Measurements from ENCODE around the gene MYO1B. TPM values are rescaled to one million over a fixed set of nuclear protein-coding genes. Genes with fewer than 3 reads are reported as not detected.

The MYO1B gene
- total and polyA plus RNA-seq, 4 donors = 14.1 to 86.4 (median 56.3) TPM

DNA sequence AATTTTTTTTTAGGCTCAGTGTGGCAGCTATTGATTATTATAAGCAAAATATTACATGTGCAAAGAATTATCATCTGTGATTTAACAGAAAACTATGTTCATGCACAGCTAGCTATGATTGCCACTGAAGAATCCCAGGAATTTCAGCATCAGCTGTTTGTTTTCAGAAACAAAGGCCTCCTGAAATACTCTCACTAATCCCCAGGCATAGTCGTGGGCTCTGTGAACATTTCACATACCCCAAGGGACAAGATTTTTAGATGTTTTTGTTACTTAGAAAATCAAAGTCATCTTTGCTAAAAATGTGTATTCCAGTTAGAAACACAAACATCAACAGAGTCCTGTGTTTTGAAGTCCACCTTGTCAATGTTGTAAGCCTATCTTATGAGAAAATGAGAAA is 156.1 kb downstream of the MYO1B start:
- intact Hi-C loops (cut with DNase I) = no loop called here
- Histone ChIP-seq H3K27ac (ENCODE audit: low read depth in 1 of 2, low read length in 2 of 2) (no peak overlapping the region), H3K4me1 (ENCODE audit: control insufficient read depth in 1 of 2, insufficient read depth in 2 of 2, low read length in 2 of 2) (no peaks in the 10 kb centered on the region), H3K27me3 (ENCODE audit: control insufficient read depth in 1 of 2, insufficient read depth in 2 of 2, low read length in 1 of 2) (no peaks in the 10 kb centered on the region), H3K36me3 (ENCODE audit: control insufficient read depth in 1 of 2, insufficient read depth in 2 of 2, low read length in 1 of 2) (peaks cover 2 to 4% of the 10 kb centered on the region in 2 donors), H3K4me3 (ENCODE audit: low read length in 2 of 2) (no peak overlapping the region), H3K9me3 (ENCODE audit: control insufficient read depth, low read length) (no peaks in the 10 kb centered on the region)
- no peak for ATAC-seq (ENCODE audit: low FRiP score)
- WGBS, 2 donors = 3 to 5% methylated on average over 1 of the region's 1 CpG
- DNase-seq = no peak

DNA sequence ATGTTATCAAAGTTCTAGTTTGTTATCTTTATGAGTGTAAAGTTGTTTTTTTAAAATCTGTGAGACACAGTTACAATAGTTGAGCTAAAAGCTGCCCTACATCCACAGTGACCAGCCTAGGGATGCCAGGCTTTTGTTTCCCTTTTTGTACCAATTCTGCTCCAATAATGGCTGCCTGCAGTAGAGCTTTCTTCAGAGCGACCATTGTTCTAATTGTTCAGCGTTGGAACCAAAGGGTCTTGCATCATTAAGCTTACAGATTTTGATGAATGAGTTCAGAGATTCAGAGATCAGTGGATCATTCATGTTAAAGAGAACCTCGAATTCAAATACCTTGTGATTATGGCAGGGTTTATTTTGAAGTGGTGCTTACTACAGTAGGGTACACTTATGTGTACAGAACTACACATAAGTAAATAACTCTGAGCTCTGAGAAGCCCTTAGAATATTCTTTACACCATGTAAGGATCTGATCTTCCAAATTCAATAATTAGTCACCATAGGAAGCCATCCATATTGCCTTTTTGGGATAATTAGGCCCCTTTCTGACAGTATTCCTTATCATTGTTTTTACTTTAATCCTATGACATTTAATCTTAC is 157.9 kb downstream of the MYO1B start:
- H3K36me3 ChIP-seq (ENCODE audit: control insufficient read depth in 1 of 2, insufficient read depth in 2 of 2, low read length in 1 of 2) = peaks cover 0 to 2% of the 10 kb centered on the region in 2 donors
- H3K9me3 ChIP-seq (ENCODE audit: control insufficient read depth, low read length) = no peaks in the 10 kb centered on the region
- ATAC-seq (ENCODE audit: low FRiP score) = no peak
- H3K27ac ChIP-seq (ENCODE audit: low read depth in 1 of 2, low read length in 2 of 2) = no peak overlapping the region
- WGBS, 2 donors = 89 to 92% methylated on average over 3 of the region's 3 CpGs
- no peaks in the 10 kb centered on the region for H3K4me1 ChIP-seq (ENCODE audit: control insufficient read depth in 1 of 2, insufficient read depth in 2 of 2, low read length in 2 of 2)
- no peaks in the 10 kb centered on the region for H3K27me3 ChIP-seq (ENCODE audit: control insufficient read depth in 1 of 2, insufficient read depth in 2 of 2, low read length in 1 of 2)
- intact Hi-C loops (cut with DNase I) = no loop called here
- no peak overlapping the region for H3K4me3 ChIP-seq (ENCODE audit: low read length in 2 of 2)
- DNase-seq = no peak

DNA sequence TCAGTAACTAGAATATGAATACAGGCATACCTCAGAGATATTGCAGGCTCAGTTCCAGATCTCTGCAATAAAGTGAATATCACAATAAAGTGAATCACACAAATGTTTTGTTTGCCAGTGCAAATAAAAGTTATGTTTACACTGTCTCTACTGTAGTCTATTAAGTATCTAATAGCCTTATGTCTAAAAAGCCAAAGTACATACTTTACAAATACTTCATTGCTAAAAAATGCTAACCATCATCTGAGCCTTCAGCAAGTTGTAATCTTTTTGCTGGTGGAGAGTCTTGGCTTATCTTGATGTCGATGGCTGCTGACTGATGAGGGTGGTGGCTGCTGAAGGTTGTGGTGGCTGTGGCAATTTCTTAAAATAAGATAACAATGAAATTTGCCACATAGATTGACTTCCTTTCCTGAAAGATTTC is 159.4 kb downstream of the MYO1B start:
- WGBS, 2 donors = 1 to 3% methylated on average over 1 of the region's 1 CpG
- H3K4me3 ChIP-seq (ENCODE audit: low read length in 2 of 2) = no peak overlapping the region
- H3K27me3 ChIP-seq (ENCODE audit: control insufficient read depth in 1 of 2, insufficient read depth in 2 of 2, low read length in 1 of 2) = no peaks in the 10 kb centered on the region
- H3K36me3 ChIP-seq (ENCODE audit: control insufficient read depth in 1 of 2, insufficient read depth in 2 of 2, low read length in 1 of 2) = peaks cover 0 to 2% of the 10 kb centered on the region in 2 donors
- no peak for DNase-seq
- H3K9me3 ChIP-seq (ENCODE audit: control insufficient read depth, low read length) = no peaks in the 10 kb centered on the region
- intact Hi-C loops (cut with DNase I) = no loop called here
- no peak overlapping the region for H3K27ac ChIP-seq (ENCODE audit: low read depth in 1 of 2, low read length in 2 of 2)
- H3K4me1 ChIP-seq (ENCODE audit: control insufficient read depth in 1 of 2, insufficient read depth in 2 of 2, low read length in 2 of 2) = no peaks in the 10 kb centered on the region
- no peak for ATAC-seq (ENCODE audit: low FRiP score)

- Histone ChIP-seq H3K36me3 (ENCODE audit: control insufficient read depth in 1 of 2, insufficient read depth in 2 of 2, low read length in 1 of 2) (peaks cover 2 to 3% of the 10 kb centered on the region in 2 donors), H3K9me3 (ENCODE audit: control insufficient read depth, low read length) (no peaks in the 10 kb centered on the region), H3K4me1 (ENCODE audit: control insufficient read depth in 1 of 2, insufficient read depth in 2 of 2, low read length in 2 of 2) (peaks cover 0 to 4% of the 10 kb centered on the region in 2 donors), H3K27ac (ENCODE audit: low read depth in 1 of 2, low read length in 2 of 2) (no peak overlapping the region), H3K4me3 (ENCODE audit: low read length in 2 of 2) (no peak overlapping the region), H3K27me3 (ENCODE audit: control insufficient read depth in 1 of 2, insufficient read depth in 2 of 2, low read length in 1 of 2) (no peaks in the 10 kb centered on the region)
- intact Hi-C loops (cut with DNase I) = no loop called here
- WGBS, 2 donors = 97% methylated on average over 2 of the region's 2 CpGs
- no peak for ATAC-seq (ENCODE audit: low FRiP score)
- DNase-seq = no peak
These were observed 160.3 kb downstream of the MYO1B start for GRCh38 chr2:191405546-191405945.

DNA sequence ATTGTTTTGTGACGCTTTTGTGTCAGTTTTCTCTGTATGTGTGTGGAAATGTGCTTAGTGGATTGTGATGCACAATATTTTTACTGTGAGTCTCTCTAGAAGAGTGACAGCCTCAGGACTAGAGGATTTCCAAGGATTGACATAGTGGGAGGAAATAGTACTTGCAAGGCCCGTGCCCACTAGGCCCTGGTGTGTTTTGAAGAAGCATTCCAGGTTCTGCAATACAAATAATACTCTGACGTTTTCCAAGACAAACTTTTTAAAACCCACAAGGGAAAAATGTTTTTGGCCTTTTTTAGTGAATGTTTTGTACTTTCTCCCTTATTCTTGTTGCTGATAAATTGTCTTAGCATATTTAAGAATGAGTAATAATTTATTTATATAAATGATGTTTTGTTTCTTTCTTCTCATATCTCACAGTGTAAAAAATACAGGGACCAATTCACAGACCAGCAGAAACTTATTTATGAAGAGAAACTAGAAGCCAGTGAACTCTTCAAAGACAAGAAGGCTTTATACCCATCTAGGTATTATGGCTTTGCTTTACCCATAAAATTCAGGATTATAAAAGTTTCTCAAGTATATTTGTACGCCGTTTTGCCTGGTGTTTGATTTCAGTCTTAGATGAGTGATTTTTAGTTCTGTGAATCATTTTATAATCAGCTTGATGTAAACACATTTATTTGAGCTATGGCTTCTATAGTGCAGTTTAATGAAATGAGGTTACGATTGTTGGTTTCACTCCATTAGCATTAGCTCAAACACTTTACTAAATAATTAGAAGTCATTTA is 165.6 kb downstream of the MYO1B start:
- Histone ChIP-seq H3K27ac (ENCODE audit: low read depth in 1 of 2, low read length in 2 of 2) (peak overlapping the region in 1 of 2 donors; percentile 77), H3K27me3 (ENCODE audit: control insufficient read depth in 1 of 2, insufficient read depth in 2 of 2, low read length in 1 of 2) (no peaks in the 10 kb centered on the region), H3K4me3 (ENCODE audit: low read length in 2 of 2) (no peak overlapping the region), H3K4me1 (ENCODE audit: control insufficient read depth in 1 of 2, insufficient read depth in 2 of 2, low read length in 2 of 2) (peaks cover 3 to 4% of the 10 kb centered on the region in 2 donors), H3K36me3 (ENCODE audit: control insufficient read depth in 1 of 2, insufficient read depth in 2 of 2, low read length in 1 of 2) (peaks cover 0 to 4% of the 10 kb centered on the region in 2 donors), H3K9me3 (ENCODE audit: control insufficient read depth, low read length) (no peaks in the 10 kb centered on the region)
- intact Hi-C loops (cut with DNase I) = no loop called here
- ATAC-seq (ENCODE audit: low FRiP score) (peak; percentile 77), DNase-seq (no peak)
- WGBS, 2 donors = 26 to 29% methylated on average over 6 of the region's 6 CpGs

DNA sequence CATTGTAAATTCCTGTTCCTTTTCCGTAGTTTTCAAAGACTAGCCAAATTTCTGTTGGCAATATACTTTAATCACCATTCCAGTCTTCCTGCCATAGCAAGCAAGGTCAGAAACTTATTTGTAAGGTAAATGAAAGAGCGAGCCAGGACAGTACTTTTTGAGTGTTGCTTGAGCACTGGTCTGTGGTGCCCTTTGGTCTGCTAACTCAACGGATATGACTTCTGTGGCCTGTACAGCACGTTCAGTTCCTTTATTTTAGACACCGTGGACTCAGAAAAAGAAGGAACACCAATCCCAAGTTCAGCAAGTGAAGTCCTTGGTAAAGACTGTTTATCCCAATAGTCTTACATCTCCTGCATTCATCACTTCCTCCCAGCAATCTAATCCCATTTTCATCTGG is 166.3 kb downstream of the MYO1B start:
- H3K4me3 ChIP-seq (ENCODE audit: low read length in 2 of 2) = no peak overlapping the region
- no peaks in the 10 kb centered on the region for H3K9me3 ChIP-seq (ENCODE audit: control insufficient read depth, low read length)
- DNase-seq (no peak), ATAC-seq (ENCODE audit: low FRiP score) (no peak)
- H3K4me1 ChIP-seq (ENCODE audit: control insufficient read depth in 1 of 2, insufficient read depth in 2 of 2, low read length in 2 of 2) = peaks cover 3 to 4% of the 10 kb centered on the region in 2 donors
- 14 to 23% methylated on average over 5 of the region's 5 CpGs for WGBS, 2 donors
- H3K27ac ChIP-seq (ENCODE audit: low read depth in 1 of 2, low read length in 2 of 2) = peak overlapping the region; percentile 63 to 77
- H3K36me3 ChIP-seq (ENCODE audit: control insufficient read depth in 1 of 2, insufficient read depth in 2 of 2, low read length in 1 of 2) = peaks cover 0 to 4% of the 10 kb centered on the region in 2 donors
- no peaks in the 10 kb centered on the region for H3K27me3 ChIP-seq (ENCODE audit: control insufficient read depth in 1 of 2, insufficient read depth in 2 of 2, low read length in 1 of 2)
- intact Hi-C loops (cut with DNase I) = no loop called here

GRCh38 chr2:191412353-191412752 is 167.1 kb downstream of the MYO1B start:
- DNase-seq (no peak), ATAC-seq (ENCODE audit: low FRiP score) (no peak)
- Histone ChIP-seq H3K27ac (ENCODE audit: low read depth in 1 of 2, low read length in 2 of 2) (no peak overlapping the region), H3K4me1 (ENCODE audit: control insufficient read depth in 1 of 2, insufficient read depth in 2 of 2, low read length in 2 of 2) (peaks cover 3 to 4% of the 10 kb centered on the region in 2 donors), H3K4me3 (ENCODE audit: low read length in 2 of 2) (no peak overlapping the region), H3K36me3 (ENCODE audit: control insufficient read depth in 1 of 2, insufficient read depth in 2 of 2, low read length in 1 of 2) (peaks cover 0 to 4% of the 10 kb centered on the region in 2 donors), H3K27me3 (ENCODE audit: control insufficient read depth in 1 of 2, insufficient read depth in 2 of 2, low read length in 1 of 2) (no peaks in the 10 kb centered on the region), H3K9me3 (ENCODE audit: control insufficient read depth, low read length) (no peaks in the 10 kb centered on the region)
- 6 to 11% methylated on average over 2 of the region's 2 CpGs for WGBS, 2 donors
- intact Hi-C loops (cut with DNase I) = no loop called here

- Histone ChIP-seq H3K27me3 (ENCODE audit: control insufficient read depth in 1 of 2, insufficient read depth in 2 of 2, low read length in 1 of 2) (no peaks in the 10 kb centered on the region), H3K36me3 (ENCODE audit: control insufficient read depth in 1 of 2, insufficient read depth in 2 of 2, low read length in 1 of 2) (peaks cover 0 to 3% of the 10 kb centered on the region in 2 donors), H3K9me3 (ENCODE audit: control insufficient read depth, low read length) (no peaks in the 10 kb centered on the region), H3K4me1 (ENCODE audit: control insufficient read depth in 1 of 2, insufficient read depth in 2 of 2, low read length in 2 of 2) (peaks cover 2 to 3% of the 10 kb centered on the region in 2 donors), H3K4me3 (ENCODE audit: low read length in 2 of 2) (no peak overlapping the region), H3K27ac (ENCODE audit: low read depth in 1 of 2, low read length in 2 of 2) (no peak overlapping the region)
- DNase-seq (no peak), ATAC-seq (ENCODE audit: low FRiP score) (no peak)
- intact Hi-C loops (cut with DNase I) = no loop called here
These were observed 169.9 kb downstream of the MYO1B start for GRCh38 chr2:191415101-191415500.

DNA sequence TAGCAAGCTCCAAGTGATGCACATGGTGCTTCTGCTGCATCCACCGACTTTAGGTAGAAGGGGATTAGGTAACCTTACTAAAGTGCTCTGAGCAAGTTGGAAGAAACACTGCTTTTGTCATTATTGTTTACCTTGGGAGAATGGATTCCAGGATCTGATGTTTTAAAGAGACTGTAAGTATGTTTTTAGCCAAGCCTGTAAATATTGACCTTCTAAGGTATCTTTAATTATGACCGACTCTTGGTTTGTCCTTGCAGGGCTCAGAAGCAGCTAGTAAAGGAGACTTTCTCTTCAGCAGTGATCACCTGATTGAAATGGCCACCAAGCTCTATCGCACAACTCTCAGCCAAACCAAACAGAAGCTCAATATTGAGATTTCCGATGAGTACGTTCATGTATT is 170.7 kb downstream of the MYO1B start:
- intact Hi-C loops (cut with DNase I) = no loop called here
- Histone ChIP-seq H3K27me3 (ENCODE audit: control insufficient read depth in 1 of 2, insufficient read depth in 2 of 2, low read length in 1 of 2) (no peaks in the 10 kb centered on the region), H3K27ac (ENCODE audit: low read depth in 1 of 2, low read length in 2 of 2) (no peak overlapping the region), H3K9me3 (ENCODE audit: control insufficient read depth, low read length) (no peaks in the 10 kb centered on the region), H3K4me3 (ENCODE audit: low read length in 2 of 2) (no peak overlapping the region), H3K4me1 (ENCODE audit: control insufficient read depth in 1 of 2, insufficient read depth in 2 of 2, low read length in 2 of 2) (peaks cover 0 to 3% of the 10 kb centered on the region in 2 donors), H3K36me3 (ENCODE audit: control insufficient read depth in 1 of 2, insufficient read depth in 2 of 2, low read length in 1 of 2) (peaks cover 0 to 2% of the 10 kb centered on the region in 2 donors)
- ATAC-seq (ENCODE audit: low FRiP score) = no peak
- DNase-seq = no peak
- 95 to 97% methylated on average over 5 of the region's 5 CpGs for WGBS, 2 donors
